Panc1 (cell line): Measurements from ENCODE around the gene GLCCI1. TPM values are rescaled to one million over a fixed set of nuclear protein-coding genes. Genes with fewer than 3 reads are reported as not detected.
A peak's percentile ranks its signal among the peaks of the same experiment; 100 is the strongest.

ENCODE experiments used
- ATAC-seq: fragments of 200-7000 bp; cut with Tn5 transposase; 2 replicates; pipeline ENCODE4 v1.9.1; 2020; ENCODE audit warnings: mild to moderate bottlenecking, moderate library complexity
- BruUV-seq: library from RNA; stranded (reverse); fragments of 400-500 nt; replicated peaks from 2 replicates; lab custom pipeline; 2021; lab: Mats Ljungman, UMichigan
- CTCF ChIA-PET: fragments of 300-600 bp; sonication (Branson Sonifier 250); formaldehyde crosslinking; loops from one replicate; lab custom pipeline; 2022; ENCODE audit warnings: antibody characterized with exemption; lab: Charles Lee
- POLR2A ChIA-PET: fragments of 300-600 bp; sonication (Branson Sonifier 250); formaldehyde crosslinking; loops from one replicate; lab custom pipeline; 2022; ENCODE audit warnings: antibody characterized with exemption; lab: Charles Lee
- DNase-seq: peaks from one replicate; pipeline ENCODE4 v3.0.0-alpha.2; 2010; ENCODE audit warnings: low read depth, low spot score
- H3K27ac ChIP-seq: 2 replicates; pipeline ENCODE4 v1.5.1; 2011; ENCODE audit warnings: mild to moderate bottlenecking, low read length, inconsistent platforms
- H3K27me3 ChIP-seq: fragments of 200-500 bp; sonication (Bioruptor generic); 2 replicates; pipeline ENCODE4 v1.6.0; 2014; ENCODE audit warnings: low read length, inconsistent platforms; ENCODE audit not compliant: control insufficient read depth, insufficient read depth
- H3K36me3 ChIP-seq: fragments of 200-500 bp; sonication (Bioruptor generic); 2 replicates; pipeline ENCODE4 v1.5.1; 2014; ENCODE audit warnings: inconsistent platforms, mild to moderate bottlenecking, low read length, moderate library complexity; ENCODE audit not compliant: control insufficient read depth, insufficient read depth
- H3K4me1 ChIP-seq: 2 replicates; pipeline ENCODE4 v1.5.1; 2011; ENCODE audit warnings: inconsistent platforms, mild to moderate bottlenecking, low read length, moderate library complexity; ENCODE audit not compliant: control insufficient read depth, insufficient read depth
- H3K4me3 ChIP-seq, 2 experiments: 2 replicates each; pipeline ENCODE4 v1.5.1; 2011 to 2012; ENCODE audit warnings: low read depth in 2 of 2, low read length in 2 of 2, mild to moderate bottlenecking in 2 of 2, inconsistent platforms in 1 of 2, moderate library complexity in 1 of 2
- H3K9me3 ChIP-seq: fragments of 200-500 bp; sonication (Bioruptor generic); 2 replicates; pipeline ENCODE4 v1.5.1; 2014; ENCODE audit warnings: low read depth, mild to moderate bottlenecking, inconsistent platforms, low read length, moderate library complexity; ENCODE audit not compliant: control insufficient read depth, insufficient read depth
- CTCF ChIP-seq: fragments of 450-650 bp; IDR thresholded peaks from 2 replicates; pipeline ENCODE4 v1.5.1; 2017; ENCODE audit warnings: mild to moderate bottlenecking
- POLR2AphosphoS5 ChIP-seq: IDR thresholded peaks from 2 replicates; pipeline ENCODE4 v1.6.1; 2012; ENCODE audit warnings: mild to moderate bottlenecking, low read depth, low read length, moderate library complexity
- SIN3A ChIP-seq: IDR thresholded peaks from 2 replicates; pipeline ENCODE4 v1.6.1; 2012; ENCODE audit warnings: low read depth, mild to moderate bottlenecking, low read length, moderate library complexity, borderline replicate concordance; ENCODE audit not compliant: insufficient read depth
- TCF7L2 ChIP-seq: IDR thresholded peaks from 2 replicates; pipeline ENCODE4 v1.6.1; 2011; ENCODE audit warnings: mild to moderate bottlenecking, low read depth, low read length, inconsistent platforms
- in situ Hi-C: cut with HindIII; loops from 2 replicates; pipeline ENCODE4 v1.10.0; 2016; ENCODE audit warnings: low sequenced_read_pairs, low pct_unique_long_range_greater_than_20kb
- intact Hi-C: fragments of 100-400 bp; cut with micrococcal nuclease; formaldehyde crosslinking; loops from one replicate; pipeline ENCODE4 v1.10.0; 2022; ENCODE audit not compliant: unreplicated experiment
- total RNA-seq: library from RNA; stranded (reverse); gene quantifications from one replicate; pipeline ENCODE4 v1.2.1, GENCODE V29; 2021; ENCODE audit not compliant: unreplicated experiment
- TF ChIP-seq, protein P1 (sequence below), 2 experiments: IDR thresholded peaks; 2 replicates each; pipeline ENCODE4 v1.6.1; 2011 to 2012; ENCODE audit warnings: low read depth in 2 of 2, control low read depth in 1 of 2, low read length in 1 of 2, mild to moderate bottlenecking in 1 of 2, moderate library complexity in 1 of 2; ENCODE audit not compliant: insufficient read depth in 1 of 2

The GLCCI1 gene
- total RNA-seq, 1 experiment from 2014 or later: 36.4 TPM

- Histone ChIP-seq H3K27ac (peak overlapping the region; percentile 30; the same call in 1 of the 2 replicates), H3K27me3 (no peaks in the 10 kb centered on the region), H3K4me3 (no peak overlapping the region), H3K4me1 (peaks cover 26% of the 10 kb centered on the region), H3K9me3 (no peaks in the 10 kb centered on the region), H3K36me3 (no peaks in the 10 kb centered on the region)
- BruUV-seq: no TSS peak
- ATAC-seq (no peak), DNase-seq (no peak)
- CTCF ChIA-PET: no interaction called here
- TF ChIP-seq, protein P1, sequence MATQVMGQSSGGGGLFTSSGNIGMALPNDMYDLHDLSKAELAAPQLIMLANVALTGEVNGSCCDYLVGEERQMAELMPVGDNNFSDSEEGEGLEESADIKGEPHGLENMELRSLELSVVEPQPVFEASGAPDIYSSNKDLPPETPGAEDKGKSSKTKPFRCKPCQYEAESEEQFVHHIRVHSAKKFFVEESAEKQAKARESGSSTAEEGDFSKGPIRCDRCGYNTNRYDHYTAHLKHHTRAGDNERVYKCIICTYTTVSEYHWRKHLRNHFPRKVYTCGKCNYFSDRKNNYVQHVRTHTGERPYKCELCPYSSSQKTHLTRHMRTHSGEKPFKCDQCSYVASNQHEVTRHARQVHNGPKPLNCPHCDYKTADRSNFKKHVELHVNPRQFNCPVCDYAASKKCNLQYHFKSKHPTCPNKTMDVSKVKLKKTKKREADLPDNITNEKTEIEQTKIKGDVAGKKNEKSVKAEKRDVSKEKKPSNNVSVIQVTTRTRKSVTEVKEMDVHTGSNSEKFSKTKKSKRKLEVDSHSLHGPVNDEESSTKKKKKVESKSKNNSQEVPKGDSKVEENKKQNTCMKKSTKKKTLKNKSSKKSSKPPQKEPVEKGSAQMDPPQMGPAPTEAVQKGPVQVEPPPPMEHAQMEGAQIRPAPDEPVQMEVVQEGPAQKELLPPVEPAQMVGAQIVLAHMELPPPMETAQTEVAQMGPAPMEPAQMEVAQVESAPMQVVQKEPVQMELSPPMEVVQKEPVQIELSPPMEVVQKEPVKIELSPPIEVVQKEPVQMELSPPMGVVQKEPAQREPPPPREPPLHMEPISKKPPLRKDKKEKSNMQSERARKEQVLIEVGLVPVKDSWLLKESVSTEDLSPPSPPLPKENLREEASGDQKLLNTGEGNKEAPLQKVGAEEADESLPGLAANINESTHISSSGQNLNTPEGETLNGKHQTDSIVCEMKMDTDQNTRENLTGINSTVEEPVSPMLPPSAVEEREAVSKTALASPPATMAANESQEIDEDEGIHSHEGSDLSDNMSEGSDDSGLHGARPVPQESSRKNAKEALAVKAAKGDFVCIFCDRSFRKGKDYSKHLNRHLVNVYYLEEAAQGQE (IDR thresholded peaks at IDR 0.05; ENCODE audit: insufficient read depth in 1 of 2, low read depth in 2 of 2, low read length in 1 of 2): no peak
- TF ChIP-seq CTCF: no peak
- no peak for TF ChIP-seq POLR2AphosphoS5
- in situ Hi-C loops (no loop called here), intact Hi-C loops (loop anchor here (10.0 kb wide), 1 partner anchor 288 kb away; no protein-coding TSS in a partner anchor)
- POLR2A ChIA-PET: no interaction called here
These were observed 4.5 kb downstream of the GLCCI1 start for GRCh38 chr7:7972922-7973594.

DNA sequence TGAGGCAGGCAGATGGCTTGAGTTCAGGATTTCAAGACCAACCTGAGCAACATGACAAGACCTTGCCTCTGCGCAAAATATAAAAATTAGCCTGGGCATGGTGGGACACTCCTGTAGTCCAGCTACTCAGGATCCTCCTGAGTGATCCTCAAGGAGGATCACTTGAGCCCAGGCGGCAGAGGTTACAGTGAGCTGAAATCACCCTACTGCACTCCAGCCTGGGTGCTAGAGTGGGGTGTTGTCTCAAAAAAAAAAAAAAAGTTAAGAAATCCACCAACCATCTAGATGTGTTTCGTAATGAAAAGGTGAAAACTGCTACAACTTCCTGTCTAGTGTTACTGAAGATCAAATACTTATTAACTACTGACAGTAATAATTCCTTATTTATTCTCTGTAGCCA is 8.1 kb downstream of the GLCCI1 start:
- intact Hi-C loops: loop anchor here (10.0 kb wide), 1 partner anchor 292 kb away; no protein-coding TSS in a partner anchor
- ChIA-PET POLR2A (interaction anchor here (0.7 kb wide), 2 partner anchors 8 to 11 kb away, joined by 7 to 8 read pairs; partner anchors contain the start of gene GLCCI1), CTCF (no interaction called here)
- no TSS peak for BruUV-seq
- DNase-seq: no peak
- TF ChIP-seq POLR2AphosphoS5: no peak
- TF ChIP-seq, protein P1 (IDR thresholded peaks at IDR 0.05; ENCODE audit: insufficient read depth in 1 of 2, low read depth in 2 of 2, low read length in 1 of 2): no peak
- TF ChIP-seq CTCF: no peak
- TF ChIP-seq SIN3A: no peak
- TF ChIP-seq TCF7L2: no peak
- in situ Hi-C loops: no loop called here
- Histone ChIP-seq H3K4me1 (peaks cover 14% of the 10 kb centered on the region), H3K4me3 (no peak overlapping the region), H3K36me3 (no peaks in the 10 kb centered on the region), H3K27me3 (no peaks in the 10 kb centered on the region), H3K9me3 (no peaks in the 10 kb centered on the region), H3K27ac (no peak overlapping the region)
- ATAC-seq: no peak
